Stimulated activated CD8-positive, alpha-beta memory T cell treated with anti-CD3 and anti-CD28 coated beads, Interleukin-7, amount 100 ng/mL, for 1 hour (primary cell): ENCODE measurements around the gene DPT.

ENCODE experiments used
- DNase-seq, 2 donors: peaks; one replicate each; pipeline ENCODE4 v3.0.0-alpha.2; 2020; ENCODE audit warnings: low read depth in 2 of 2

Gene DPT

DNA sequence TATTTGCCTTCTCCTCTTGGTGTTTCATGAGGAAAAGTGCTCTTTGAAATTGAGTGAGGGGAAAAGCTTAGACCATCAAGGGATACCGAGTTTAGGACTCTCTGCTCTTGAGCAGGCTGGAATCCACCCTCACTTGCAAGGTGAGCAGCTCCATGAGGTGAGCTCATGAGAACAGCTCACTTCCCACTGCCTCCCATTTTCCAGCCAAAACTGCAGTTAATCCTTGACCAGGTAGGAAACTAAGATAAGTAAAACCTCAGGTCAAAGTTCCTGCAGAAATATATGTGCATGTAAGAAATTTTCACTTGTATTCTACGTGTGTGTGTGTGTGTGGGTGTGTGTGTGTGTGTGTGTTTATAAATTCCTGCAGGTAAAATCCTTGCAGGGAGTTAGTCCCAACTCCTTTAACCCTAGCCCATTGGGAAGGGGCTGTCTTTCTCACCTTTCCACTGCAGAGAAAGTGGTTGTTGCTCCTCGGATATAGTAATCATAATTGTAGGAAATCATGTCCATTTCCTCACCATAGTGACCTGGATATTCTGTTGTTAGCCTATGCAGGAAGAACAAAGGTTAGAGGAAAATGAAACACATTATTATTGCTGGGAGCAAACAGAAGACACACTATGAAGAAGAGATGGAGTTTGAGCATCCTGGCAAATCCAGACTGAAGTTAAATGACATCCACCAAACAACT is 28.3 kb downstream of the DPT start:
- DNase-seq: no peak

DNA sequence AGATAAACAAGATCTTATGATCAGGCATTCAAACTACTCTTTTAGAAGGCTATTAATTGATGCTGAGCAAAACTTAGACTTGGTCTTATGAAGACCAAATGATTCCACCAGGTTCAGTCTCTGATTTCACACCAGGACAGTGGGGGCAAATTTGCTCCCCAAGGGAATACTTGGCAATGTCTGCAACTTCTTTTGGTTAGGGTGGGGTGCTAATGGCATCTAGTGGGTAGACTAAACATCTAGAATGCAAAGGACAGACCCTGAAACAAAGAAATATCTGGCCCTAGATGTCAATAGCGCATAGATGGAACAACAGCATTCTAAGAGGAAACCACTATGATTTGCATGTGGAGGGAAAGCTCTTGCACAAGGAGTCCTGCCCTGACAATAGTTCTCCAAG is 30.6 kb downstream of the DPT start:
- DNase-seq: no peak

DNA sequence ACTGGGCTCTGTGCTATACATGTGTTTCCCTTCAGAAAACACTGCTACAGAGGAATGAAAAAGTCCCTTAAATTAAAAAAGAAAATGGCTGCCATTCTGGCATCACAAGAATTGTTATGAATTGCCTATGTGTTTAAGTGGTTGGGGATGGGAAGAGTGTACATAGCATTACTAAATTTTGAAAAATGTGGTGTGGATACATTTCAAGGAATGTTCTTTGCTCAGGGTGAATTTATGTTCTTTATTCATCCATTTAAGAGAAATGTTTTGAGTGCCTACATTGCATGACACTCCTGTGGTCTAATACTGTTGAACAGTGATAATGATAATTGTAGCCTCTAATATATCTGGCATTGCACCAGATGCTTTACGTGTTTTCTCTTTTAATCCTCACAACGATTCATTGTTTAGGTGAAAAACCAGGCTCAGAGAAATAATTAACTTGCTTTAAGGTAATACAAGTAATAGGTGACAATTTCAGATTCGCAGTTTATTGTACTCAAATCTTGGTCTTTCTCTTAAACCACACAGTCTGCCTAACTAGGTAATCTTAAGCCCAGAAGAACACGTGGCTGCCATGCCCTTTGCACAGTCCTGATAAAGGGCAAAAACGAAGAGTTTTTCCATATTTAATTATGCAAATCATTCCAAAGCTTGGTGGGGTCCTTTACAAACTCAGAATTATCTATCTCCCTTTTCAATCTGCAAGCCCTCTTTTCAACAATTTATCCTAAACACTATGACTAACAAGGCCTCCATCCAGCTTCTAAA is 31.5 kb downstream of the DPT start:
- no peak for DNase-seq

DNA sequence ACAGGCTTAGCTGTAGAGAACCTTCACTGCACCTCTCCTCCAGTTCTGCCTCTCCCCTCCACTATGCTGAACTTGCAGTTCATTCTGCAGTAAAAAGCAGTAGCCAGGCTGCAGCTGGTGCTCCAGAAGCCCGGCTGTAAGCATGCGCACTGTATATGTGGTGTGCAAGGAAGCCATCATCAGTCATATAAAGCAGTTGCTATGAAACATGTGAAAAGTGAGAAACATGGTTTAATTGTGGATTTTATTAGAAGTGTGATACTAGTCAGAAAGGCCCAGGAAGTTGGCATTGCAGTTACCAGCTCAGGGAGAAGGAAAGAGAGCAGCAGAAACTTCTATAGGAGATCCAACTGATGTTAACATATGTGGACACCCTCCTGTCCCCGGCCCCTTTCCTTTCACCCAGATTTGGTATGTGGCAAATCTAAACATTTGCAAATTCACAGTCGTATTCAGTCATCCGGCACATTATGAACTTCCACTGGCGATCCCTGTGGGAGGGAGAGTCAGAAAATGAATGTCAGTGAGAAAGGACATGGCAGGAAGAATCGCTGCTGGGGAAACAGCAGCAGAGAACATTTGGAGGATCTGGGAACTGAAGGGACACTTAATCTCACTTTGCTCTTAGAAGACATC is 32.8 kb downstream of the DPT start:
- DNase-seq: no peak

DNA sequence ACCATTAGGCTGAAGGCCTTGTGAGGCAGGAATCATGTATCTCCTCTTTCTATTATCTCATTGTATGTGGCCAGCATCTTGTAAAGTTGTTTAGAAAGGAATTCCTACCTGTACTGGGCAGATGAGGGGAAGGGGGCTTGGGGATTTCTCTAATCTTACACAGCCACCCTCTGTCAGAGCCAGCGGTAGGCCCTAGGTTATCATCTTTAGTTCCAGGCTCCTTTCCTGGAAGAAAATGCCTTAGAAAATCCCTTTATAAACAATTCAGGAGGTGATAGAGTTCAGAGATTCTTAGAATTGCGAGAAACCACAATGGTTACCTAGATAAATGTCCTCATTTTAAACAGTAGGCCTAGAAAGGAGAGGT is 35.2 kb downstream of the DPT start:
- DNase-seq: no peak

DNA sequence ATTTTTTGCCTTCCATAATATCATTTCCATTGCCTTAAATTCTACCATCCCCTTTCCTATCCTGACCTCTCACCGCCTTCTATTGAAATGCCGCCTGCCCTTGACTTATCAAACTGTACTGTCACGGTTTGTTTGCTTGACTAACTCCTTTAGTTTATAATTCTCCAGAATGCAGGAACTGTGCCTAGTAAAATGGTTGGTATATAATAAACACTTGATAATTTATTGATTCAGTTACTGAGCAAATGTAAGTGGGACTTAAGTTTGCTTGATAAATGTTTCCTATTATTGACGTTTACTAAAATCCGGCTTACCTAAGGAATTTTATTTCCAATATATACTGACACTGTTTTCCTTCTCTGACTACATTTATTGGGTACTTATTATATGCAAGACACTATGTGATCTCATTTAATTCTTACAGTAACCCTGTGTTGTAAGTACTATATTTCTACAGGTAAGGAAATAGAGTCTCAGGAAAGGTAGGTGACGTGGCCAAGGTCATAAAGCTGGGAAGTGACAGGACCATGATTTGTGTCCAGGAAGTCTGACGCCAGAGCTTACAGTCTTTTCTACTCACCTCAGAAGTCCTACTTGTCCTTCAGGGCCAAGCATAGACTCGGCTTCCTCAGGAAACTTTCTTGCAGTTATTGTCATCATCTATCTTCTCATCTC is 35.7 kb downstream of the DPT start:
- DNase-seq: no peak

DNA sequence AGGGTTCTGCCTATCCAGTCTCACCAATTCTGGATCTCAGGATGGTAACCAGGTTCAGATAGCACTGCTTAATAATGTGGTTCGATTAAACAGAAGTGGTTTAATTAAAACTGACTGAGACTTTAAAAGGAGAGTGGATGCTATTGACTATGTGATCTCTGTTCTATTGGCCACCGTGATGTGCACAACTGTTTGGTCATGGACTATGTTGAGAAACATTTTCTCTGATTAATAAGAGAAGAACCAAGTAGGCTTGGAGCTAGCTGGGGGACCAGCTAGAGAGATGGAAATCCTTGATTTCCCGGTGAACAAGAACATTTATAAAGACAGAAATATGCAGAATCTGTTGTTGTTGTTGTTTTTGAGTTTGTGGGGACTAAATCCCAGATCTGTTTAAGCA is 36.5 kb downstream of the DPT start:
- DNase-seq: no peak

DNA sequence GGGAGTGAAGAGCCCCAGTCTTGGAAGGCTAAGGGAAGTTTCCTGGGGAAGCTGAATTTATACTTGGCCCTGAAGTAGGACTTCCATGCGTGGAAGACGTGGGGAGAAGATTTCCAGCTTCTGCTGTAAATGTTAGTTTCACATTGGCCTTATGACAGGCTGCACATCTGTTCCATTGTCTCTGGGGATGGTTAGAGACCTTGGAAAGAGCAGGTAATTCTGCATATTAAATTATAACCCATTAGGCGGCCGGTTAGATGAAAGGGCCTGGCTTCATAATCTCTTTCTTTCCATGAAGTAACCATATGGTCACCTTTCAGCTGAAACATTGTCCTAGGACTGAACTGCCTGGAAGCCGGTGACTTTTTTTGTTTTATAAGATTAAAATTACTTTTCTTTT is 37.5 kb downstream of the DPT start:
- DNase-seq: no peak

DNA sequence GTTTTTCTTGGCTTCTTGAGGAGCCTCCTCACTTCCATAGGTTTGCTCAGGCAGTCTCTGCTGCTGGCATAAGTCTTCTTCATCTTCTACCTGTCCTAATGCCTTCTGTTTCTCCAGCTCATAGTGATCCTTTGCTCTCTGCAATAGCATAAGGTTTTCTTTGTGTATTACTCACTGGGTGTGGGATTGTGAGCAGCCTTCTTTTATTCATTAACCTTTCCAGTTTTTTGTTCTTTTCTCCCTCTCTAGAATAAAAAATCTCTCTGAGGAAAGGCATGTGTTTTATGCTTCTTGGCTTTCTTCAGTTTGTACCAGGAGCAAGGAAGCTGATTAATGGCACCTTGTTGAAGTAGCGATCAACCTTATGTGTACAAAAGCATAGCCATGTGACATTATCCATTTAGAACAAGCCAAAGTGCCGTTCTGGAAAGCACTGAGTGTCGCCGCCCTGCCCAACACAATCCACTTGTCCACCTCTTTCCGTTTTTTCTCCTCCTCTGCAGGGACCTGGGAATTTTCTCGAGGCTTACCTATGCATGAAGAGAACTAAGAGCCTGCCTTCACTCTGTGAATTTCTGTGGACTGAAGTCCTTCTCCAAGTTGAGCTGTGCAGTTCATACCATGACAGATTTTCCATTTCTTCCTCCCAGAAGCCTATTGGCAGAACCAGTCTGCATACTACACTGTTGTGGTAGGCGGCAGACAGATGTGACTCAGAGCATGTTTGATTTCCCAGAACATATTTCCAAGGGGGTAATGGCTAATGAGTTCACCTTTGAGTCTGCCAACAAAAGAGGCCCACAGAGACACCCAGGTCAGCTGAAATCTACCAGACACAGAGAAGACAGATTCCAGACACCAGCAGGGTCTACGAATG is 39.0 kb downstream of the DPT start:
- DNase-seq: no peak

DNA sequence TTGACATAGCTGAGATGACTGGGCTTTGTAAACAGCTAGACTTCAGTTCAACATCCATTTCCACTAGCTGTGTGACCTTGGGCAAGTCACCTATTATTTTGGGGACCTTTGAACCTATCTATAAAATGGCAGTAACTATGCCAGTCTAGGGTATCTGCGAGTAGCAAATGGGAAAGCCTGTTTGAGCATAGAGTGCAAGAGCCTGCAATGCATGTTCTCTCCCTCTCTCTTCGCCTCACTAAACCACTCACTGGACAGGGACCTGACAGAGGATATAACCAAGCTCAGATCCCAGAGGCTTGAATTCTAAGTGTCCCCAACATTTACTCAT is 39.7 kb downstream of the DPT start:
- no peak for DNase-seq

DNA sequence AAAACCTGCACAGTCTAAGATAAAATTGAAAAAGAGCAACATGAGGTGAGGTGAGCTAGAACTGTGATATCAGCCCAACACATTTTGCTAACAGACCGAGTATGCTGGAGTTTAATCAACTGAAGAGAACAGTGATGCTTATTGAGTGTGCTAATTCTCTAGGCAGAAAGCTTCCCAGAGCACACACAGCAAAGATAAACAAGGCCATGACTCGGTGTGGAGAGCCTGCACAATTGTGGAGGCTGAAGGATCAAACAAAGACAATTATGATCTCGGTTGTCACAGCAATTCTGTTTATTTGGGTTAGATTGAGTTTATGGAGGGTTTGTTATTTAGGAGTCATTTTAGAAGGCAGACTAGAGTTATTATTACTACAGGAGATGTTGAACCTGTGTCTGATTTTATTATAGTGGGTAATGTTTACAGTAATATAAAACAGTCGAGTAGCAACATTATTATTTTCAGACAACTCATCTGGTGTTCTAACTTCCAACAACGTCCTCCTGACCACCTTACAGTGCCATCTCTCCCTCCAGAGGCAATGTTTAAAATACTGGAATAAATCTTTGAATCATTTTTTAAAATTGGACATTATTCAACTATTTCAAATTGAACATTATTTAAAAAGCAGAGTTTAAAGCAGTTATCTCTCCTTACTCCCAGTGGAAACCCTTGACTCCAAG is 40.2 kb downstream of the DPT start:
- no peak for DNase-seq

DNA sequence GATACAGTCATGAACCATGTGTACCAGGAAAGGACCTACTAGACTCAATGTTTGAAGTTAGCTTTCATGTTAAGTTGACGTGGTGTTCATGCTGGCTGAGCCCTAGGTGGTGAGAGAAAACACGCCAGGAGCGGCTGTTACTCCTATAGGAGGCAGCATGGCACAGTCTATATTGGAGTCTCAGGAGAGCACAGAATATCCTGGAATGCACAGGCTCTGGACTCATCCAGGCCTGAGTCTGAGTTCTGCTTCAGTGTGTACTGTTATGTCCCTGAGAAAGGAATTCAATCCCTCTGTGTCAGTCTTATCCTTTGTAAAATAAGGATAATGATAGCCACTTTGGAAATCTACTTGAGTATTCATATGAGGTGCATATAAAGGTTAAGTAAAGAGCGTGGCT is 41.2 kb downstream of the DPT start:
- DNase-seq: no peak

DNA sequence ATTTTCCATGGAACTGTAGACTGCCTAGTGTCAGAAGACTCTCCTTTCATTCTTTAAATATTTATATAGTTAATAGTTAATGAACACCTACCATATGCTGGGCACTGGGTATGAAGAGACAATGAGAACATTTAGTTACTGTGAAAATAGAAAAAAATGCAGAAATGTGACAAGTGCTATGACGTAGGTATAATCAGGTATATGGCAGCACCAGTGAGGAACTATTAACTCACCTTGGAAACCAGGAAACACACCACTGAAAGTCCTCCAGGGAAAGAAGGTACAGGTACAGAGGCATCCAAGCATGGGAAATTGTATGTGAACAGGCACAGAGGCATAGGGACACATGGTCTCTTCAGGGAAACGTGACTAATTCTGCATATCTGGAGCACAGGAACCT is 42.3 kb downstream of the DPT start:
- no peak for DNase-seq

DNA sequence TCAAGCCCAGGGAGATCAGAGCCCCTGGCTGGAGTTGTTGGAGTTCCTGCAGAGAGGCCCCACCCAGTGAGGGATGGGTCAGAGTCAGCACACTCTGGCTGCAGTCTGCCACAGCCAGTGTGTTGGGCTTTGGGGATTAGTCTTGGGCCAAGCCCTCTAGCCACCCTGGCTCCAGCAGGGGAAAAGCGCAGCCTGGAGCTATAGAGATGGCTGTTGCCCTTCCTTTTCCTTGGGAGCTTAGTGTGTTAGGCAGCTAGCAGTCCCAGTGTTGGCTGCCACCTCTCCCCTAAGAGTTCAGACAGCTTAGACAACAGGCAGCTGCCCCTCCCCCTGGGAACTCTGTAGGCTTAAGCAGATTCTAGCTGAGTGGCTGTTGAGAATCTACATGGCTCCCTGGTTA is 45.1 kb downstream of the DPT start:
- no peak for DNase-seq

DNA sequence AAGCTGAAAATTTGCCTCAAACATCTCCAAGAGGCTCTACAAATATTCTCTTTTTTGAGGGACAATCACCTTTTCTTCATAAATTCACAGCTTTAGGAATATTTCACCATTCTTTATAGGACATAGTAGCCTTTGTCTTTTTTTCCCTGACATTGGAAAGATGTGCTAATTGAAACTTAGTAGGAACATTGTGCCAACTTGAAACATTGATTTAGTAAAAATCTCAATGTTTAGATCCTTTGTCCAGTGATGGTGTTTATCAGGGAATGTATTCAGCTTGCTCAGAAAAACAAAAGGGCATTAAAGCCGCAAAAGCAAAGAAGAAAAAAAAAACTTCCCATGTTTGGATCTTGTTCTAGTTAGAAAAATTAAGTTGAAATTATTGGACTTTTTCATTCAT is 52.1 kb downstream of the DPT start:
- DNase-seq: no peak

DNA sequence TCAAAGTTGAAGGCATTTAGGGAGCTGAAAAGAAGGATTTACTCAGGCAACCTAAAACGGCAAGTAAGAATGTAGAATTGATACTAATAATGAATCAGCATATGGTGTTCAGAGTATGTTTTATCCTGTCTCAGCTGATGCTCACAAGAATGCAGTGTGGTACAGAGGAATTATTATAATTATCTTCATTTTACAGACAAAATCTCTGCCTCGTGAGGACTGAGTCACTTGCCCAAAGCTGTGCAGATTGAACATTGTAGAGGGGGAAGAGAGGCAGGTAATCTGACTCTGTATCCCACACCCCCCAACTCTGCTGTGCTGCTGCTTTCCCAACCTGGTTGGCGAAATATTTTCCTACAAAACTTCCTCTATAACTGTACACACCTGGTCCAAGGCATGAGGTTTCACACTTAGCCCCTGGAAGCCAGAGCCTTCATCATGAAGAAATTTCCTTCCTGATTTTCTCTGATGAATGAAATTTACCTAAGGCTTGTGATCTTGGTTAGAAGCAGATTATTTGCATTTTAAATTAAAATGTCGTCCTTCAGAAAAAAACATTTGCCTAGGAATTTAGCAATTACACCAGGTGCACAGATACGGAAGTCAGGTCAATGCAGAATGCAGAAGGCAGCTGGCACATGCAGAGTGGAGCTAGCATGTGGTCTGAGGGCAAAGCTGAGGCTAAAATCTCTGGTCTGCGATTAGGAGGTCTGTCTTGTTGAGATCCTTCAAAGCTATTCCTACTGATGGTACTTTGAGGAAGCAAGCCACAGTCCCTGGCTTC is 52.8 kb downstream of the DPT start:
- no peak for DNase-seq

DNA sequence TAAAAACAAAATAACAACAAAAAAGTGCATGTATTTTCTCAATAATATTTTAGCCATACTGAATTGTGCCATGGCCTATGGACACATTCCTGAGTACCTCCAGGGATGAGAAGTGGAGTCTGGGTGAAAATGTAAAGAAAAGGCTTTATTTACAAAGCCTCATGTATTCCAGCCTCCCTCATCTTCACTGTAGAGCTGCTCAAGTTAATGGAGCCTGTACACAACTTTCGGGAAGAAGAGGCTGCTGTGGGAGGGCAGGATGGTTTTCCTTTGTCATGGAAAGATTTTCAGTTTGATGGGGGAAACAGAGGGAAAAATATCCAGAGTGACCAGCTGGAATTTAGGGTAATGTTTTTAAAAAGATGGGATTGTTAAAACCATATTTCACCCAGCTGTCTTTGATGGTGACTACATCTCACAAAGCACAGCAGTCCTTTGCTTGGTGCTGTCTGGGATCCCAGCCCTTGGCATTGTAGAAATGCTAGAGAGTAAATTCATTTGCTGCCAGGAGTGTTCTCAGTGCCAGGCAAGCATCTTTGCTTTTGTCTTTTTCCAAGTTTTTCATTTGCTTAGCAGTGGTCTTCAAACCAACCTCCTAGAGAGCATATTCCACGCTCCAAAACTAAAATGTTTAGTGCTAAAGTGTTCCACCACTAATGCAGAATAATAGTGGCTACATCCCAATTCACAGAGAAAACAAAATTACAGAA is 54.9 kb downstream of the DPT start:
- DNase-seq: no peak

DNA sequence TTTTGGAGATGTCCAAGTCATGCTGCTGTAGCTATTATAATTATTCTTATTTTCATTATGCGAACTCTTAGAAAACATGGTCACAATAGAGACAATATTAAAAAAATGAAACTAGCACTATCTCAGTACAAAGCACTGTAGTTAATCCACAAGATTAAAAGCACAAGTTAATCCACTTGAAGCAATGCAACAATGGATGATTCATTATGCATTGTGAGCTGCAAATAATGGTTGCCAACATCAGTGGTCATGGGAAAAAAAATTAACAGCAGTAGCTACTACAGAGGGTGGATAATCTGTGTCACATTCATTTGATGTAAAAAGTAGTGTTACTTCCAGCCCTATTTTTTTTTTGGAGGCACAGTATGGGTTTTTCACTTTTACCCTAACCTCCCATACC is 56.7 kb downstream of the DPT start:
- DNase-seq: no peak

DNA sequence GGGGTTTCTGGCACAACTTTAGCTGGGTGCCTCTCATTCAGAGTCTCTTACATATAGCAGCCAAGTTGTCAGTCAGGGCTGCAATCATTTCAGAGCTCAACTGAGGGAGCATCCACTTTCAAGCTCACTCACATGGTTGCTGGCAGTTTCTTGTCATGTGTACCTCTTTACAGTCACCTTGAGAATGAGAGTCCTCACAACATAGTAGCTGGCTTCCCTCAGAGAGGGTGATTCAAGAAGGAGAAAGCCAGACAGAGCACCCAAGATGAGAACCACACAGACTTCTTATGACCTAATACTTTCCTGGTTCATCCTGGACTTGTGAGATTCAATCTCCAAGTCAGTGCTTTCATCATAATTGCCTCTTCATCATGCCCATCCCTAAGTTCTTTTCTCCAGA is 57.2 kb downstream of the DPT start:
- no peak for DNase-seq

DNA sequence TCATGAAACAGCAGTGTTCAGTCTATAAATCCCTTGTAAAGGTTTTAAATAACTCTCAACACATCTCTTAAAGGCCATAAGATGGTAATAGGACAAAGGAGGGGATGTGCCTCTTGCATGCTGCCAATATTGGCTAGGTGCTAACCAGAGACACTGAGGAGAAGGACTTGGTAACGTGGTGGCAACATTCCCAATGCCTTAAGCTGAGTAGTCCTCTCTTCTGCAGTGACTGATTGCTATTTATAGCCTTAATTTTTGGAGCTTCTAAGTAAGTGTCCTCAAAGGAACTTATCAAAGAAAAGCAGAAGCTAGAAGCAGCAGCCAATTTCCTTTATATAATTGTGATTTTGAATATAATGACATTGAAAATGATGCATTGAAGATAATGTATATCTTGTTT is 63.0 kb downstream of the DPT start:
- DNase-seq: no peak
